ENCODE results near the gene SMARCA1.
A peak's percentile ranks its signal among the peaks of the same experiment; 100 is the strongest.

SMARCA1 gene

DNA sequence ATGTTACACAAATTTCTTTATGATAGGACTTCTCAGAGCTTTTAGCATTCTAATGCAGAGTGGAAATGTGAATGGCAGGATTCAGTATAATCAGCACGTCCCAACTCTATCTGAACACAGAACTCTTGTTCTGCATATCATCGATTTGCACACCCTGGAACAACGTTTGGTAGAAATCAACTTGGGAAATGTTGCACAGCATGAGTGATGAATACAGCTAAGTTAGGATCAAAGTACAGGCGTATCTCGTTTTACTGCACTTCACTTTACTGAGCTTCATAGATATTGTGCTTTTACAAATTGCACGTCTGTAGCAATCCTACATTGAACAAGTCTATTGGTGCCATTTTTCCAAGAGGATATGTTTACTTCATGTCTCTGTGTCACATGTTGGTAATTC is 70.8 kb downstream of the SMARCA1 start:
- no peak for DNase-seq

DNA sequence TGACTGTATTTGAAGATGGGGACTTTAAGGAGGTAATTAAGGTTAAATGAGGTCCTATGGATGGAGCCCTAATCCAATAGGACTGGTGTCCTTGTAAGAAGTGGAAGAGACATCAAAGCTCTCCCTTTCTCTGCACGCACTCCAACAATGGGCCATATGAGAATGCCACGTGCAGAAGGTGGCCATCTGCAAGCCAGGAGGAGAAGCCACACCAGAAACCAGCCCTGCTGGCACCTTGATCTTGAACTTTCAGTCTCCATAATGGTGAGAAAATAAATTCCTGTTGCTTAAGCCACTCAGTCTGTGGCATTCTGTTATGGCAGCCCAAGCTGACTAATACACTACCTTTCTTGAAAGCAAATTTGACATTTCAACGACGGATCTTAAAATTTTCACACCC is 73.2 kb downstream of the SMARCA1 start:
- no peak for DNase-seq

GRCh38 chrX:129449148-129449547 is 74.1 kb downstream of the SMARCA1 start:
- DNase-seq = peak; percentile 9

GRCh38 chrX:129445436-129445835 is 77.9 kb downstream of the SMARCA1 start:
- no peak for DNase-seq

GRCh38 chrX:129433945-129434344 is 89.3 kb downstream of the SMARCA1 start:
- no peak for DNase-seq

DNA sequence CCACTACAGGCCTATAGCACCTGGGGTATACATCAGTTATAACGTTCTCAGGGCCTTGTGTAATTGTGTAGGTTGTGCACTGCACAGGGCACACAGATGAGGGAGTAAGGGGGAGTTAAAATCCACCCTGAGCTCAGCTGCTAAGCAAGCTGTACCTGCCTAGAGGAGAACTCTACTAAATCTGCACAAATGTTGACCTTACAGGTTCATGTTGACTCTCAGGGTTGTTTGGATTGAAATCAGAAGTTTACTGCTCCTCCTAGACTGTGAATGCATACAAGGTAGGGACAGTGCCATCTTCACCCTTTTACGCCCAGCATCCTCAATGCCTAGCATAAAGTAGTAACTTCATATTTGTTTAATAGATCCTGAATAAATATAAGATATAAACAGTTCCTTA is 89.8 kb downstream of the SMARCA1 start:
- DNase-seq = no peak

DNA sequence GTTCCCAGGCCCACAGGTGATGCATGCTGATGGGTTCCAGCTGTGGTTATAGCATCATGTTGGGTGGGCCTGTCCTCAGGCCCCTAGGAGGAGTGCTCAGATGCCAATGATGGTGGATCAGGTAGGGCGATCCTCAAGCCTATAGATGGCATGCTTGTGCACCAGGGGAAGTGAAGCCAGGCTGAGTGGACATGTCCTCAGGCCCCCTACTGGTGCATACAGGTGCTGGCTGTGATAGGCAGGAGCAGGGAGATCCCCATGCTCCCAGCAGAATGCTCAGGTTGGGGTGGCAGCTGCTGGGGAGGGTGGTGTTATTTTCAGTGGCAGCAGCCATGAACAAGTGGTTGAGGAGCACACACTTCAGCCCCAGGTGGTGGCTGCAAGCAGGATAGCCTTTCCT is 96.0 kb downstream of the SMARCA1 start:
- no peak for DNase-seq

DNA sequence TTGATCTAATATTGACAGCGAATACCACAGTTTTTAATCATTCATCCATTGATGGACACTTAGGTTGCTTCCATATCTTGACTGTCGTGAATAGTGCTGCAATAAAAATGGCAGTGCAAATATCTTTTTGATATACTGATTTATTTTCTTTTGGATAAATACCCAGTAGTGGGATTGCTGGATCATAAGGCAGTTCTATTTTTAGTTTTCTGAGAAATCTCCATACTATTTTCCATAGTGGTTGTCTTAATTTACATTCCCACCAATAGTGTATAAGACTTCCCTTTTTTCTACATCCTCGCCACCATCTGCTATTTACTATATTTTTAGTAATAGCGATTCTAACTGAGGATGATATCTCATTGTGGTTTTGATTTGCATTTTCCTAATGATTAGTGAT is 100.1 kb downstream of the SMARCA1 start:
- no peak for DNase-seq

DNA sequence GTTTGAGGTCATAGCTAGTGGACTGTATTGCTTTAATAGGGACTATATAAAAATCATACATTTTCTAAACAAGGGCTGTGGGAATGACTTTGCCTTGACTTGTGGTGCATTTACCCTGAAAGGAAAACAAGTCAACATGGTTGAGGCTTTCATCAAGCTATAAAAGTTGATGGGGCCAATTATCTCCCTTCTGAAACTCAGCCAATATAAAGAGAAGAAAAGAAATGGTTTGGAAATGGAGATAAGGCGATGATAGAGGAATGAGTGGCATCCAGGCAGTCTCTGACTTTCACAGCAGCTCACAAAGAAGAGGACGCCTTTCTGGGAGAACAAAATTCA is 118.7 kb downstream of the SMARCA1 start:
- DNase-seq = no peak

- no peak for DNase-seq
Measured at GRCh38 chrX:129403974-129404669, 119.2 kb downstream of the SMARCA1 start.
